ENCODE results near the gene CHRFAM7A. TPM values are rescaled to one million over a fixed set of nuclear protein-coding genes. Genes with fewer than 3 reads are reported as not detected.
"Not testable (repeated sequence)": the region's sequence is repeated elsewhere in the genome, so short reads cannot be mapped to it uniquely, and the experiment has no call there.

The CHRFAM7A gene
- total RNA-seq = 2.0 and 18.6 TPM in 2 replicates
- polyA plus RNA-seq = 4.7 and 5.6 TPM in 2 replicates

DNA sequence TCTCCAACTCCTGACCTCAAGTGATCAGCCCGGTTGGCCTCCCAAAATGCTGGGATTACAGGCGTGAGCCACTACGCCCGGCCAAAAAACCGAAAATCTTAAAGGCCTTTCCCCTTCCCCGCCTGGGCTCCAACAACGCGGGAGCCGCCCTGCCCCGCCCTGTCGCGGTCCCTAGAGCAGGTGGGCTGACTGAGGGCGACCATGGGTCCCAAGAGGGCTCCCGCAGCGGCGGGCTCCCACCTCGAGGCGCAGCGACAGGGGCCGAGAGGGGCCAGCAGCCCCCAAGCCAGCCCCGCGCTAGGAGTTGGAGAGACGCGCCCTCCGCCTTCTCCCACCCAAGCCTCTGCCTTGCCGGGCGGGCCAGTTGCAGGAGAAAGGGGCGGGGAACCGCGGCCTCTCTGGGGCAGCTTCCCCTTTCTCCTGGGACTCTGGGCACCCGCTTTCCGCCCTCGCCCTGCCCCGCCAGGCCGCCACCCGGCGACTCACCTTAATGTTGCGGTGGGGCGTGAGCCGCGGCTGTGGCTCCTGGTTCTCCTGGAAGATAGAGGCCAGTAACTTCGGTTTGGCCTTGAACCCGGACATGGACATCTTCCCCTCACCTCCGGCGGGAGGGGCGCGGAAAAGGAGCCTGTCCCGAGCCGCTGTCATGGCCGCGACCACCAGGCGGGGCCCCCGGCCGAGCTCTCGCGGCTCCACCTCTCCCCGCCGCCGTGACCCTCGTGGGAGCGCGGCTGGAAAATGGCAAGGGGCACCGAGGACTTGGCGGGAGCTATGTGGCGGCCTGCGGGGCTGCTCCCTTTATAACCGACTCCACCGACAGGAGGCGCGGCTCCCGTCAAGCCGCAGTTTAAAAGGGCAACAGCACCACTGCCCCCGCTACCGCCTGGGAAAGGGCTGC lies at the start of gene CHRFAM7A:
CHRFAM7A (minus strand) TSS at position 775 of the 898 bp plus-strand sequence. CDS start 10,189 bp downstream, outside the sequence.
- H3K4me1 ChIP-seq (ENCODE audit: low read depth); DNase-seq (ENCODE audit: low read depth in 1 of 2, low spot score in 1 of 2); H3K36me3 ChIP-seq; H3K27me3 ChIP-seq; H3K27ac ChIP-seq; H3K4me3 ChIP-seq; H3K9me3 ChIP-seq (ENCODE audit: low read depth): not testable (repeated sequence)

DNA sequence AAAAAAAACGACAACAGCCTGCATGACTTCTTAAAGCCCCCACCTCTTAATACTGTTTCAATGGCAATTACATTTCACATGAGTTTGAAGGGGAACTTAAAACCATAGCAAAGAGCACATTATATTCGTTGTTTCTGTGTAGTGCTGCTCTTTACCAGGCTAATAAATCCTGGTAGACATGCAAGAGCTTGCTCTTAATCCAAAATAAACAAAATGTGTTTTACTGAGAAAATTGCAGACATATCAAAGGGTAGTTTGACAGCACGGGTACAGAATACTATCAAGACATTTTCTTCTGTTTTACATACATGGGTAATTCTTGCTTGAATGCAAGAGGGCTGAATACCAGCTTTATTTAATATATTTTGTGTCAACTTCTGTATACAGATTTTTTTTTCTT lies 45.0 kb upstream of the CHRFAM7A start:
- not testable (repeated sequence) for H3K27me3 ChIP-seq; H3K4me1 ChIP-seq (ENCODE audit: low read depth); H3K9me3 ChIP-seq (ENCODE audit: low read depth); H3K27ac ChIP-seq; H3K36me3 ChIP-seq; H3K4me3 ChIP-seq; DNase-seq (ENCODE audit: low read depth in 1 of 2, low spot score in 1 of 2)

DNA sequence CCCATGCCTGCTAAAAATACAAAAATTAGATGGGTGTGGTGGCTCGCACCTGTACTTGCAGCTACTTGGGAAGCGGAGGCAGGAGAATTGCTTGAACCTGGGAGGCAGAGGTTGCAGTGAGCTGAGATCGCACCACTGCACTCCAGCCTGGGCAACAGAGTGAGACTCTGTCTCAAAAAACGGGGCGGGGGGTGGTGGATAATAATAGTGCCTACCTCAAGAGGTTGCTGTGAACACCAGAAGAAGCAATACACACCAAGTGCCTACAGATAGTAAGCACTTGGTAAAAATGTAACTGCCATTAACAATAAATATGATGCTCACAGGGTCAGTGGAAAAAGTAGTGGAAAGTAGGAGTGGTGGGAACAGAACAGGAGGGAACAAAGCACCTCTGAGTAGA lies 42.5 kb upstream of the CHRFAM7A start:
- H3K4me1 ChIP-seq (ENCODE audit: low read depth); H3K27me3 ChIP-seq; H3K27ac ChIP-seq; DNase-seq (ENCODE audit: low read depth in 1 of 2, low spot score in 1 of 2); H3K36me3 ChIP-seq; H3K4me3 ChIP-seq; H3K9me3 ChIP-seq (ENCODE audit: low read depth): not testable (repeated sequence)

DNA sequence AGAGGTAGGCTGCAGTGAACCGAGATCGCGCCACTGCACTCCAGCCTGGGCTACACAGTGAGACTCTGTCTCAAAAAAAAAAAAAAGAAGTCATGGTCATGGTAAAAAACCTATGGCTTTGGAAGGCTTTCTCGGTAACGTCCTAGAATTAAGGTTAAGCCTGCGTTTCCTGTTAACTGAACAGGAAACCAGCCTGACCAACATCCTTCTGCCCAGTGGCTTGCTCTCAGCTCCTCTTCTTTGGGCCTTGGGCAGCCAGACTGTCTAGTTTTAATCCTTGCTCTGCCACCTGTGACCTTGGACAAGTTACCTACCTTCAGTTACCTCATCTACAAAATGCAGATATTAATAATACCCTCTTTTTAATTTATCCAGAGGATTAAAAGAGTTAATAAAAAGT lies 27.4 kb upstream of the CHRFAM7A start:
- not testable (repeated sequence) for H3K4me1 ChIP-seq (ENCODE audit: low read depth); H3K27me3 ChIP-seq; H3K27ac ChIP-seq; H3K9me3 ChIP-seq (ENCODE audit: low read depth); H3K4me3 ChIP-seq; H3K36me3 ChIP-seq; DNase-seq (ENCODE audit: low read depth in 1 of 2, low spot score in 1 of 2)

DNA sequence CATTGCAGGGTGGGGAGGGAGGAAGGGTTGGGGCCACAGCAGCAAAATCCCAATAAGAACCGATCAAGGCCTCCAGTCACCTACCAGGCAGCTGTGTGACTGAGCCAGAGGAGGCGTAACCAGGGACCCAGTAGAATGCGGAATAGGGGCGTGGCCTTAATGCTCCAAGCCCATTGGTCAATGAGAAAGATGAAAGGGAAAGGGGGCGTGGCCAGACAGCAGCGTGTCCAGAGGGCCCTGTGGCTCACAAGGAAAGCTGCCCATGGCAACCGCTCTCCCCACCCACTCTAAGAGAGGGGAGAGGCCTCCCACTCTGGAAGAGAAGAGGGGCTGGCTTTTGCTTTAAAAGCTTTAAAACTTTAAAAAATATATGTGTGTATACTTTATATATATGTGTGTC lies 20.8 kb upstream of the CHRFAM7A start, which contains the start of gene GOLGA8R:
GOLGA8R (minus strand) TSS at position 101 of the 400 bp plus-strand sequence; CDS start at position 3, 98 bp downstream.
- not testable (repeated sequence) for H3K36me3 ChIP-seq; H3K4me3 ChIP-seq; H3K4me1 ChIP-seq (ENCODE audit: low read depth); H3K27me3 ChIP-seq; DNase-seq (ENCODE audit: low read depth in 1 of 2, low spot score in 1 of 2); H3K27ac ChIP-seq; H3K9me3 ChIP-seq (ENCODE audit: low read depth)

DNA sequence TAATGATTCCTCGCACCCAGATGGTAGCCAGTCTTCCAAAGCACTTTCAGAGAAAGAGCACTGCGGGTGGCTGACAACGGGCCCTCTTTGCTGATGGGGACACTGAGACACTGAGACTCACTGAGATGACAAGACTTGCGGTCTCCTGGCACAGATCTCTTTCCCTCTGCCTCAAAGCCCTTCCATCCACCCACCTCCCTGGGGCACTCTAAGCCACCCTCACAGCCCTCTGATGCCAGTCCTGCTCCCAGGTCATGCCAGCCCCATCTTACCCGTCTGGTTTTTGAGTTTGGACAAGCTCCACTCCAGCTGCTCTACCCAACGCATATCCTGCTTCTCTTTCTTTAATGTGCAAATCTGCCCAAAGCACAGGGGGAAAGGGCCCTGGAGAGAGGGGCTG lies 14.3 kb upstream of the CHRFAM7A start:
- not testable (repeated sequence) for H3K9me3 ChIP-seq (ENCODE audit: low read depth); H3K4me3 ChIP-seq; H3K36me3 ChIP-seq; H3K27ac ChIP-seq; DNase-seq (ENCODE audit: low read depth in 1 of 2, low spot score in 1 of 2); H3K27me3 ChIP-seq; H3K4me1 ChIP-seq (ENCODE audit: low read depth)

DNA sequence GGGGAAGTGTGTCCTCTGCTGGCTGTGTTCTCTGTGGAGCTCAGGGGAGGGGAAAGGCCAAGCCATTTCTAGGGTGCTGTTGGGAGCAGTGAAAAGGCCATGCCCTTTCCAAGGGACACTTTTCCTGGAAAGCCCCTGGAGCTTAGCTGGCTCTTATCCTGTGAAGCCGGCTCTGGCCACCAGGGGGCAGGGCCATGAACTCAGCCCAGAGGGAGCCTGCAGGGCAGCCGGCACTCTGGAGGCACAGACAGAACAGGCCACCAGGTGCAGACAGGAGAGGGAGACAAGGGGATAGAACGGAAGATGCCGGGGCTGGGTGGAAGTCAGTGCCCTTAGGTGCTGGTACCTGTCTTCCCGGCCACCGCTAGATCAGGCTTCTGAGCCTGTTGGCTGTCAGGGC lies 5.6 kb upstream of the CHRFAM7A start:
- H3K27ac ChIP-seq; DNase-seq (ENCODE audit: low read depth in 1 of 2, low spot score in 1 of 2); H3K27me3 ChIP-seq; H3K4me3 ChIP-seq; H3K4me1 ChIP-seq (ENCODE audit: low read depth); H3K36me3 ChIP-seq; H3K9me3 ChIP-seq (ENCODE audit: low read depth): not testable (repeated sequence)

DNA sequence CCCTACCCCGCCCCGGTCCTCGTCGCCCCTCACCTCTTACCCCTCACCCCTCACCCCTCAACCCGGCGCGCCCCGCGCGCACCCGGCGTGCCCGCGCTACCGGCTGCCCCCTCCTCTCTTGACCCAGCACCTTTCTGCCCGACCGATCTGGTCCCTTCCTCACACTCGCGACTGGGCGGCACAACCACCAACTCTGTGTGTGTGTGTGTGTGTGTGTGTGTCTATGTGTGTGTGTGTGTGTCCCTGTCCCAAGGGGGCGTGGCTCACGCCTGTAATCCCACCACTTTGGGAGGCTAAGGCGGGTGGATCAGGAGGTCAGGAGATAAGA lies 288 bp upstream of the CHRFAM7A start:
- H3K27me3 ChIP-seq; DNase-seq (ENCODE audit: low read depth in 1 of 2, low spot score in 1 of 2); H3K27ac ChIP-seq; H3K9me3 ChIP-seq (ENCODE audit: low read depth); H3K4me3 ChIP-seq; H3K4me1 ChIP-seq (ENCODE audit: low read depth); H3K36me3 ChIP-seq: not testable (repeated sequence)

DNA sequence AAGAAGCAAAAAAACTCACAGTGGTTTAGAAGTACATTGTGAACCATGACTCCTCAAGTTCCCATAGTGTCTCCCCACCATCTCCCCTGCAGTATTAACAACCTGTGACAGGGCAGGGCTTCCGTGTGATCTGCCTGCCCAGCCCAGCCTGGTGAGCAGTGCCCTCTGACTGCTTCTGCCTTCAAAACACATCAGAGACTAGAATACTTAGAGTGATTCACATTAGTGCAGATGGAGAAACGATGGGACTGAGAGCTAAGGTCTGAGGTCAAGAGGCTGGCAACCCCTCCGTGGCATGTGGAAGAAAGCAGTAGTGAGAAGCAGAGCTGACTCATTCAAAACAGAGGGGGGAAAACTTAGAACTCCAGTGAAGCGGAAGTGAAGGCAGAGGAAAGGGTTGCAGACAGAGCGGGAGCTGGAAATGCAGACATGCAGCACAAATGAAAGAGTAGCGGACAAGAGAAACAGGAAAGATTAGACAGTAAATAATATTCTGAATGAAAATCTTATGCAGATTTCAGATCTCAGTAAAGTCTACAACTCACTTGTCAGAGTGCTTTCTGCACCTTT lies 6.9 kb downstream of the CHRFAM7A start:
- not testable (repeated sequence) for H3K9me3 ChIP-seq (ENCODE audit: low read depth); H3K4me1 ChIP-seq (ENCODE audit: low read depth); DNase-seq (ENCODE audit: low read depth in 1 of 2, low spot score in 1 of 2); H3K36me3 ChIP-seq; H3K27me3 ChIP-seq; H3K4me3 ChIP-seq; H3K27ac ChIP-seq

DNA sequence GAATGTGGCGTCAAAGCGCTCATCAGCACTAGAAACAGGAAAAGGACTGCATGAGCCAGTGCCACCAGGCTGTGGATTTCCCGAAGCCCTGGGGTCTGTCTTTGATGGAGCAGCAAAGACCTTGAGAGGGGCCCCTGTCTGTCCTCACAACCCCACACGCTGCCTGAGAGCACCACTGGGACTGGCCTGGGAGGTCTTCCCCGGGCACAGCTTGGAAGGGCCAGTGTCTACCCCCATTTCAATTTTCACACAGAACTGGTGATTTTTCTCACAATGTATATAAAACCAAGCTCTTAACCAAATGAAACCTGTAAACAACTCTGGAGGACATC lies 16.3 kb downstream of the CHRFAM7A start:
- H3K4me3 ChIP-seq; H3K4me1 ChIP-seq (ENCODE audit: low read depth); H3K36me3 ChIP-seq; DNase-seq (ENCODE audit: low read depth in 1 of 2, low spot score in 1 of 2); H3K27ac ChIP-seq; H3K27me3 ChIP-seq; H3K9me3 ChIP-seq (ENCODE audit: low read depth): not testable (repeated sequence)

DNA sequence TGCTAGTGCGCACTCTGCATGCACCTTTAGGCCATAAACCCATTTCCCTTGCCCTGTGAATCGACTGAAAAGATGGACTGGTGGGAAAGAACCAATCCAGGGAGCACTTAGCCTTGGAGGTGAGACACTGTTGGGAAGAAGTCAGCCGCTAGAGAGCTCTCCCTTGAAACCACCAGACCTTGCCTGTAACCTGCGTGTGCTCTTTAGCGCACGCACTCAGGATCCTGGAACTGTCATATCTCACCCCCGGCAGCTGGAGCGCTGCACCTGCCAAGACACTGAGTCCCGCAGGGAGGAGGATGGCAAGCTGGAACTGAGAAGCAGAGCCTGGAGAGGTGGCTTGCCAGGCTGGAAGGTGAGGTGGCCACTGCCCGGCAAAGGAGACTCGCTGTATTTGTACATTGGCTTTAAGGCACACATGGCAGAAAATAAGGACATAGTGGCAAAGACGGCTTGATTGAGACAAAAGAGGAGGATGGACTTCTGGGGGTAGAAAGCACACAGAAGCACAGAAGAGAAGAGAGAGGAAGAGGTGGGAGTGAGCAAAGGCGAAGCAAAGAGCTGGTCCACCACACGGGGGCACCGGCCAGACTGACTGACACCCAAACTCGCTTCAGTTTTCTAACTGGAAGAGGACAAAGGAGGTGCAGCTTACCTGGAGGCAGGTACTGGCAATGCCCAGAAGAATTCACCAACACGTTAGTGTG lies 16.8 kb downstream of the CHRFAM7A start:
- H3K27ac ChIP-seq; H3K4me3 ChIP-seq; H3K4me1 ChIP-seq (ENCODE audit: low read depth); H3K9me3 ChIP-seq (ENCODE audit: low read depth); H3K27me3 ChIP-seq; H3K36me3 ChIP-seq; DNase-seq (ENCODE audit: low read depth in 1 of 2, low spot score in 1 of 2): not testable (repeated sequence)

DNA sequence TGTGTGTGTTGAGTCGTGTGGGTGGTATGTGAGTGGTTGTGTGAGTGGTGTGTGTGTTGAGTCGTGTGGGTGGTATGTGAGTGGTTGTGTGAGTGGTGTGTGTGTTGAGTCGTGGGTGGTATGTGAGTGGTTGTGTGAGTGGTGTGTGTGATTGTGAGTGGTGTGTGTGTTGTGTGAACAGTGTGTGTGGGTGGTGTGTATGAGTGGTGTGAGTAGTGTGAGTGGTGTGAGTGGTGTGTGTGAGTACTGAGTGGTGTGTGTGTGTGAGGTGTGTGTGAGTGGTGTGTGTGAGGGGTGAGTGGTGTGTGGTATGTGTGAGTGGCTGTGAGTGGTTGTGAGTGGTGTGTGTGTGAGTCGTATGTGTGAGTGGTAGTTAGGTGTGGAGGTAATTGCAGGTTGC lies 17.5 kb downstream of the CHRFAM7A start:
- H3K4me1 ChIP-seq (ENCODE audit: low read depth); H3K9me3 ChIP-seq (ENCODE audit: low read depth); H3K27ac ChIP-seq; H3K36me3 ChIP-seq; H3K27me3 ChIP-seq; H3K4me3 ChIP-seq: not testable (repeated sequence)
- peak in 1 of 2 donors; percentile 0 for DNase-seq (ENCODE audit: low read depth in 1 of 2, low spot score in 1 of 2)

DNA sequence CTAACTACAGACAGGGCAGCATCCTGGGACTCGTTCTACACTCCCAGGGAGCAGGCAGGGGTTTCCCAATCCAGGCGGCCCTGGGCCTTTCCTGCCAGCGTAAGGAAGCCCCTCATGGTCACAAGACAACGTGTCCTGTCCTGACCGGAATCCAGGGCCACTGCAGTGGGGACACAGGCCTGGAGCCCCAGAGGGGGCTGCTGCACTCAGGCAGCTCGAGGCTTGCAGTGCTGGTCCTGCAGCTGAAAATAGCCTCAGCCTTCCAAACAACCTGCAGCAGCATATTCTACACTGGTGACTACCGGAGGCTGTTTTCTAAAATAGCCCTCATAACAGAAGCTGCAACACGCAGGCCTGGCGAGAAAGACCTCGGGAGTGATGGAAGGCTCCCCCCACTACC lies 18.5 kb downstream of the CHRFAM7A start:
- not testable (repeated sequence) for DNase-seq (ENCODE audit: low read depth in 1 of 2, low spot score in 1 of 2); H3K27me3 ChIP-seq

DNA sequence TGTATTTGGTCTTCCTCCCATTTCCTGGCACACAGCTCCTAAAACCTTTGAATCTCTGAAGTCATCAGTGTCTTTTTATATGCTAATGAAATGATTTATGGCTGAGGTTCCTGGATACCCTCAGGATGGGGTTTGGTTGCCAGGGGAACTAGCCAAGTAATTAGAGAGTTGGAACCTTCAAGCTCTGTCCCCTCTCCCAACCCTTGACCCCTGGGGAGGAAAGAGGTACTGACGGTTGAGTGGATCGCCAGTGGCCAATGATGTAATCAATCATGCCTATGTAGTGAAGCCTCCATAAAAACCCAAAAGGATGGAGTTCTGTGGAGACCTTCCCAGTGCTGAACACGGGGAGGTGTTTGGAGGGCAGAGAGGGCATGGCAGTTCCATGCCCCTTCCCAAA lies 25.1 kb downstream of the CHRFAM7A start:
- not testable (repeated sequence) for H3K9me3 ChIP-seq (ENCODE audit: low read depth); H3K4me1 ChIP-seq (ENCODE audit: low read depth); H3K27ac ChIP-seq; H3K27me3 ChIP-seq; DNase-seq (ENCODE audit: low read depth in 1 of 2, low spot score in 1 of 2); H3K4me3 ChIP-seq; H3K36me3 ChIP-seq

More for the DNA sequence above, 18.5 kb downstream of the CHRFAM7A start:
- H3K9me3 ChIP-seq (ENCODE audit: low read depth); H3K4me3 ChIP-seq; H3K27ac ChIP-seq; H3K4me1 ChIP-seq (ENCODE audit: low read depth); H3K36me3 ChIP-seq: not testable (repeated sequence)
